Lung microvascular endothelial cell (primary cell): Measurements from ENCODE around the gene HAUS8. TPM values are rescaled to one million over a fixed set of nuclear protein-coding genes. Genes with fewer than 3 reads are reported as not detected.

ENCODE experiments used
- total RNA-seq: library from RNA; depleted of rRNA; stranded (reverse); fragments of >200 nt; gene quantifications from 2 replicates; pipeline ENCODE4 v1.2.1, GENCODE V29; 2014

The HAUS8 gene
- total RNA-seq, 1 donor from 2014 or later: 2.8 TPM

Other genes starting within 250 kb of the HAUS8 start
- gene SIN3B, start 246.1 kb downstream of the HAUS8 start, total RNA-seq: 15.9 and 44.0 TPM in 2 replicates
- gene F2RL3, start 186.5 kb downstream of the HAUS8 start, total RNA-seq: 3.7 and 30.6 TPM in 2 replicates
- 2.0 and 5.2 TPM in 2 replicates for gene CPAMD8, start 48.6 kb downstream of the HAUS8 start, total RNA-seq
- gene MYO9B, start 325 bp upstream of the HAUS8 start, total RNA-seq: 24.0 and 36.5 TPM in 2 replicates
- 10.7 and 12.9 TPM in 2 replicates for gene USE1, start 139.9 kb upstream of the HAUS8 start, total RNA-seq
- gene OCEL1, start 150.8 kb upstream of the HAUS8 start, total RNA-seq: 2.6 and 4.0 TPM in 2 replicates
- gene NR2F6, start 170.5 kb upstream of the HAUS8 start, total RNA-seq: 22.9 and 38.5 TPM in 2 replicates
- 21.6 and 33.5 TPM in 2 replicates for gene USHBP1, start 189.3 kb upstream of the HAUS8 start, total RNA-seq
- 61.3 and 73.2 TPM in 2 replicates for gene BABAM1, start 192.0 kb upstream of the HAUS8 start, total RNA-seq
- gene ANKLE1, start 206.4 kb upstream of the HAUS8 start, total RNA-seq: 0.20 and 0.44 TPM in 2 replicates
- gene ABHD8, start 228.0 kb upstream of the HAUS8 start, total RNA-seq: 5.2 and 5.6 TPM in 2 replicates
- gene MRPL34, start 230.4 kb upstream of the HAUS8 start, total RNA-seq: 29.6 and 56.9 TPM in 2 replicates
- gene DDA1, start 234.1 kb upstream of the HAUS8 start, total RNA-seq: 16.6 and 20.0 TPM in 2 replicates